Breast epithelium (tissue), 3 donors: ENCODE results near the gene BACE2.

Source experiments
- CTCF ChIP-seq, 3 donors: fragments of 450-650 bp; IDR thresholded peaks; one replicate each; pipeline ENCODE4 v1.5.1; 2016 to 2017; ENCODE audit warnings: antibody characterized with exemption in 3 of 3, mild to moderate bottlenecking in 3 of 3, moderate library complexity in 3 of 3
- POLR2AphosphoS5 ChIP-seq, 3 donors: sonication (generic); formaldehyde crosslinking; IDR thresholded peaks; one replicate each; pipeline ENCODE4 v1.6.1; 2017; ENCODE audit warnings: antibody characterized with exemption in 3 of 3

- TF ChIP-seq CTCF (IDR thresholded peaks at IDR 0.05) (no peak), POLR2AphosphoS5 (IDR thresholded peaks at IDR 0.05) (no peak)
Observed at GRCh38 chr21:41326414-41327080, 158.6 kb downstream of the BACE2 start.
